Measurements from ENCODE around the gene BDKRB2.

DNA sequence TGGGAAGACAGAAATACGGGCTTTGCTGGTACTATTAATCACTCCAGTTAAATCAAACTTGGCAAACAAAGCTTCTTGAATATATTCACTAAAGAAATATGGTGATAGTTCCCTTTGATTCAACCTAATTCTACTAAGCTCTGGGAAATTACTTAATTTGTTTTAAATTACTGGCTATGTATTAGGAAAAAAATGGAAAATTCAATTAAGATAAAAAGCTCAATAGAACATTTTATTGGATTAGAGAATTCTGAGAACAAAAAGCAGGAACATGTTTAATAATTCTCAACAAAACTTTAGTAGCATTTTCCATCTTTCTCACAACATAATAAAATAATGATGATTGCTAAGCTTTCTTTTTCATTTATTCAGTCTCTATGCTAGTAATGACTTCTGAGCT is 81.6 kb downstream of the BDKRB2 start:
- TF ChIP-seq, protein P1, sequence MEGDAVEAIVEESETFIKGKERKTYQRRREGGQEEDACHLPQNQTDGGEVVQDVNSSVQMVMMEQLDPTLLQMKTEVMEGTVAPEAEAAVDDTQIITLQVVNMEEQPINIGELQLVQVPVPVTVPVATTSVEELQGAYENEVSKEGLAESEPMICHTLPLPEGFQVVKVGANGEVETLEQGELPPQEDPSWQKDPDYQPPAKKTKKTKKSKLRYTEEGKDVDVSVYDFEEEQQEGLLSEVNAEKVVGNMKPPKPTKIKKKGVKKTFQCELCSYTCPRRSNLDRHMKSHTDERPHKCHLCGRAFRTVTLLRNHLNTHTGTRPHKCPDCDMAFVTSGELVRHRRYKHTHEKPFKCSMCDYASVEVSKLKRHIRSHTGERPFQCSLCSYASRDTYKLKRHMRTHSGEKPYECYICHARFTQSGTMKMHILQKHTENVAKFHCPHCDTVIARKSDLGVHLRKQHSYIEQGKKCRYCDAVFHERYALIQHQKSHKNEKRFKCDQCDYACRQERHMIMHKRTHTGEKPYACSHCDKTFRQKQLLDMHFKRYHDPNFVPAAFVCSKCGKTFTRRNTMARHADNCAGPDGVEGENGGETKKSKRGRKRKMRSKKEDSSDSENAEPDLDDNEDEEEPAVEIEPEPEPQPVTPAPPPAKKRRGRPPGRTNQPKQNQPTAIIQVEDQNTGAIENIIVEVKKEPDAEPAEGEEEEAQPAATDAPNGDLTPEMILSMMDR (IDR thresholded peaks at IDR 0.05), result no peak
- no peak for TF ChIP-seq POLR2AphosphoS5 (IDR thresholded peaks at IDR 0.05; ENCODE audit: low read depth, low read length)
- TF ChIP-seq, protein P2, sequence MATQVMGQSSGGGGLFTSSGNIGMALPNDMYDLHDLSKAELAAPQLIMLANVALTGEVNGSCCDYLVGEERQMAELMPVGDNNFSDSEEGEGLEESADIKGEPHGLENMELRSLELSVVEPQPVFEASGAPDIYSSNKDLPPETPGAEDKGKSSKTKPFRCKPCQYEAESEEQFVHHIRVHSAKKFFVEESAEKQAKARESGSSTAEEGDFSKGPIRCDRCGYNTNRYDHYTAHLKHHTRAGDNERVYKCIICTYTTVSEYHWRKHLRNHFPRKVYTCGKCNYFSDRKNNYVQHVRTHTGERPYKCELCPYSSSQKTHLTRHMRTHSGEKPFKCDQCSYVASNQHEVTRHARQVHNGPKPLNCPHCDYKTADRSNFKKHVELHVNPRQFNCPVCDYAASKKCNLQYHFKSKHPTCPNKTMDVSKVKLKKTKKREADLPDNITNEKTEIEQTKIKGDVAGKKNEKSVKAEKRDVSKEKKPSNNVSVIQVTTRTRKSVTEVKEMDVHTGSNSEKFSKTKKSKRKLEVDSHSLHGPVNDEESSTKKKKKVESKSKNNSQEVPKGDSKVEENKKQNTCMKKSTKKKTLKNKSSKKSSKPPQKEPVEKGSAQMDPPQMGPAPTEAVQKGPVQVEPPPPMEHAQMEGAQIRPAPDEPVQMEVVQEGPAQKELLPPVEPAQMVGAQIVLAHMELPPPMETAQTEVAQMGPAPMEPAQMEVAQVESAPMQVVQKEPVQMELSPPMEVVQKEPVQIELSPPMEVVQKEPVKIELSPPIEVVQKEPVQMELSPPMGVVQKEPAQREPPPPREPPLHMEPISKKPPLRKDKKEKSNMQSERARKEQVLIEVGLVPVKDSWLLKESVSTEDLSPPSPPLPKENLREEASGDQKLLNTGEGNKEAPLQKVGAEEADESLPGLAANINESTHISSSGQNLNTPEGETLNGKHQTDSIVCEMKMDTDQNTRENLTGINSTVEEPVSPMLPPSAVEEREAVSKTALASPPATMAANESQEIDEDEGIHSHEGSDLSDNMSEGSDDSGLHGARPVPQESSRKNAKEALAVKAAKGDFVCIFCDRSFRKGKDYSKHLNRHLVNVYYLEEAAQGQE (IDR thresholded peaks at IDR 0.05; ENCODE audit: insufficient read depth in 1 of 2, low read depth in 2 of 2, low read length in 1 of 2), result no peak
- TF ChIP-seq TCF7L2 (IDR thresholded peaks at IDR 0.05; ENCODE audit: low read depth, low read length), result no peak
